SH-SY5Y (cell line): ENCODE results near the gene HADH.

Experiments
- GATA2 ChIP-seq: IDR thresholded peaks from 2 replicates; pipeline ENCODE4 v1.6.1; 2011; ENCODE audit warnings: mild to moderate bottlenecking, low read depth, low read length
- GATA3 ChIP-seq: IDR thresholded peaks from 2 replicates; pipeline ENCODE4 v1.6.1; 2011; ENCODE audit warnings: low read depth, mild to moderate bottlenecking, low read length, moderate library complexity

DNA sequence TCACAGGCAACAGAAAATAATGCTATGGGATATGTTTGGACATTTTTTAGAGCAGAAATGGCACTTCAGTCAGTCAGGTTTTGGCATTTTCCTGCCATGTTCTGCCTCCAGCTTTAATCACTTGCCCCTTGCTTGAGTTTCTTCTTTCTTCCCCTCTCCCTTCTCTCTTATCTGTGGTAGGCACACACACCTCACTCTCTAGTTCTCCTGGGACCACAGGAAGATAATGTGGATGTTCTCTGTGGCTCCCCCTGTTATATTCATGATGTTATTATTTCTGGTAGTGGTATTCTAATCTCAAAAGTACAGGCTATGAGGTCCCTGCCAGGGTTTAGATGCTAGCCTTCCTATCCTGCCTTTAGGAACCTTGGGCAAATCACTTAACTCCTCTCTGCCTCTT lies 5.2 kb downstream of the HADH start:
- TF ChIP-seq GATA2 (no peak), GATA3 (no peak)
